Daoy (cell line): ENCODE measurements around the gene APBA1. TPM values are rescaled to one million over a fixed set of nuclear protein-coding genes. Genes with fewer than 3 reads are reported as not detected.

Experiments
- DNase-seq: peaks from one replicate; pipeline ENCODE4 v3.0.0-alpha.2; 2015; ENCODE audit warnings: low read depth
- total RNA-seq: library from RNA; depleted of rRNA; stranded (reverse); fragments of >200 nt; shearing (Covaris generic); gene quantifications from 2 replicates; pipeline ENCODE4 v1.2.3, GENCODE V29; 2014

Gene APBA1
- total RNA-seq, 1 experiment from 2014 or later = 6.7 TPM

GRCh38 chr9:69657269-69657668 is 14.9 kb downstream of the APBA1 start:
- no peak for DNase-seq

- DNase-seq = no peak
These were observed 17.1 kb downstream of the APBA1 start for GRCh38 chr9:69655065-69655464.

GRCh38 chr9:69653261-69653660 is 18.9 kb downstream of the APBA1 start:
- DNase-seq = no peak

- DNase-seq = no peak
These were observed 22.5 kb downstream of the APBA1 start for GRCh38 chr9:69649566-69650250.

- DNase-seq = no peak
These were observed 24.4 kb downstream of the APBA1 start for GRCh38 chr9:69647804-69648203.

- DNase-seq = no peak
These were observed 25.4 kb downstream of the APBA1 start for GRCh38 chr9:69646810-69647209.

- DNase-seq = no peak
These were observed 26.7 kb downstream of the APBA1 start for GRCh38 chr9:69645488-69645887.

- no peak for DNase-seq
These were observed 29.1 kb downstream of the APBA1 start for GRCh38 chr9:69643098-69643497.

GRCh38 chr9:69637817-69638200 is 34.4 kb downstream of the APBA1 start:
- peak; percentile 34 for DNase-seq

- no peak for DNase-seq
These were observed 34.9 kb downstream of the APBA1 start for GRCh38 chr9:69637193-69637816.

- no peak for DNase-seq
These were observed 38.5 kb downstream of the APBA1 start for GRCh38 chr9:69633716-69634115.

- no peak for DNase-seq
These were observed 39.4 kb downstream of the APBA1 start for GRCh38 chr9:69632768-69633167.

GRCh38 chr9:69627281-69627680 is 44.9 kb downstream of the APBA1 start:
- DNase-seq = no peak

- DNase-seq = no peak
These were observed 48.9 kb downstream of the APBA1 start for GRCh38 chr9:69623276-69623675.

- peak; percentile 39 for DNase-seq
These were observed 49.5 kb downstream of the APBA1 start for GRCh38 chr9:69622676-69623075.

GRCh38 chr9:69621730-69622460 is 50.3 kb downstream of the APBA1 start:
- no peak for DNase-seq

GRCh38 chr9:69620731-69621130 is 51.4 kb downstream of the APBA1 start:
- no peak for DNase-seq

GRCh38 chr9:69619233-69619632 is 52.9 kb downstream of the APBA1 start:
- no peak for DNase-seq

GRCh38 chr9:69617006-69617405 is 55.2 kb downstream of the APBA1 start:
- DNase-seq = no peak

GRCh38 chr9:69615880-69616279 is 56.3 kb downstream of the APBA1 start:
- DNase-seq = no peak

GRCh38 chr9:69611221-69611620 is 61.0 kb downstream of the APBA1 start:
- DNase-seq = no peak

- no peak for DNase-seq
These were observed 63.0 kb downstream of the APBA1 start for GRCh38 chr9:69609156-69609555.

- no peak for DNase-seq
These were observed 66.1 kb downstream of the APBA1 start for GRCh38 chr9:69606089-69606488.
